ENCODE measurements around the gene ARHGAP10. TPM values are rescaled to one million over a fixed set of nuclear protein-coding genes. Genes with fewer than 3 reads are reported as not detected.

ARHGAP10 gene
- total RNA-seq, 2 donors from 2014 or later, result 41.4 to 46.5 TPM

DNA sequence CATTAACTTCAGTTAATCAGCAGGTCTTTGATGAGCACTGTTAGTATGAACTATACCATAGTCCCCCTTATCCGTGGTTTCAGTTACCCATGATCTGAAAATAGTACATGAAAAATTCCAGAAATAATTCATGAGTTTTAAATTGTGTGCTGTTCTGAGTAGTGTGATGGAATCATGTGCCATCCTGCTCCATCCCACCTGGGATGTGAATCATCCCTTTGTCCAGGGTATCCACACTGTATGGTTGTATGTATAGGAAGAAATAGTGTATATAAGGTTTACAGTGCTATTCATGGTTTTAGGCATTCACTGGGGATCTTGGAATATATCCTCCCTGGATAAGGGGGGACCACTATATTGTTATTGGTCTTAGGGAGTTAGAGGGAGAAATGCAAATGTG lies 24.5 kb downstream of the ARHGAP10 start:
- DNase-seq (no peak), ATAC-seq (no peak)
- intact Hi-C loops (cut with DNase I), result no loop called here

DNA sequence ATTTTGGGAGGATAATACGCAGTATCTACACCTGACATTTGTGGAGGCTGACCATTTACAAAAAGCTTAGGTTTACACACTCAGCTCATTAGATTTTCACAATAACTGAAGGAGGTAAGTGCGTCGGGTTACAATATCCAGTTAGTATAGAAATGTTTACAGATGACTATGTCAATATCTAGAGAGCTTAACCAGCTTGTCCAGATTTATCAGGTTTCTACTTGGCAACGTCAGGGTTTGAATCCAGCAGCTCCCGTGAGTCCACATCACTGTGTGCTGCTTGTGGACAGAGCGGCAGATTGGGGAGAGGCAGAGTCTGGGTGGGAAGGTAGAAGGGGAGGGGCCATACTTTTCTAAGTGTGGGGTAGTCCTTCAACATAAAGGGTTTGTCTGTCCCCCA lies 28.3 kb downstream of the ARHGAP10 start:
- no peak for DNase-seq
- ATAC-seq, result no peak
- intact Hi-C loops (cut with DNase I), result no loop called here

DNA sequence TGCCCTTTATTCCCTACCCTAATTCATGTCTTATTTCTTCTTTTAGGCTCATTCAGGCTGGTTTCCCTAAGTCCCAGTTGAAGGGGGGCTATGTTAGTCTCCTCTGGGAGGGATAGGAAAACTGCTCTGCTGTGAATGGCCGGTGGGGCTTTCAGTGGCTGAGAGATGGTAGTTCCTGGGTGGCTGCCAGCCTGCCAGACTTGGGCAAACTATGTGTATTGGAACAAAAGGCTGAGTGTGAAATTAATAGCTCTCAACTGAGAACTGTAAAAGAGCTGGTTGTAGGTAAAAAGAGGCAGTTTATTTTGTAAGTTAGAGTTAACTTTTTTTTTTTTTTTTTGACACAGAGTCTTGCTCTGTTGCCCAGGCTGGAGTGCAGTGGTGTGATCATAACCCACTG lies 28.8 kb downstream of the ARHGAP10 start:
- intact Hi-C loops (cut with DNase I), result no loop called here
- peak; percentile 28 to 41 for ATAC-seq
- no peak for DNase-seq

DNA sequence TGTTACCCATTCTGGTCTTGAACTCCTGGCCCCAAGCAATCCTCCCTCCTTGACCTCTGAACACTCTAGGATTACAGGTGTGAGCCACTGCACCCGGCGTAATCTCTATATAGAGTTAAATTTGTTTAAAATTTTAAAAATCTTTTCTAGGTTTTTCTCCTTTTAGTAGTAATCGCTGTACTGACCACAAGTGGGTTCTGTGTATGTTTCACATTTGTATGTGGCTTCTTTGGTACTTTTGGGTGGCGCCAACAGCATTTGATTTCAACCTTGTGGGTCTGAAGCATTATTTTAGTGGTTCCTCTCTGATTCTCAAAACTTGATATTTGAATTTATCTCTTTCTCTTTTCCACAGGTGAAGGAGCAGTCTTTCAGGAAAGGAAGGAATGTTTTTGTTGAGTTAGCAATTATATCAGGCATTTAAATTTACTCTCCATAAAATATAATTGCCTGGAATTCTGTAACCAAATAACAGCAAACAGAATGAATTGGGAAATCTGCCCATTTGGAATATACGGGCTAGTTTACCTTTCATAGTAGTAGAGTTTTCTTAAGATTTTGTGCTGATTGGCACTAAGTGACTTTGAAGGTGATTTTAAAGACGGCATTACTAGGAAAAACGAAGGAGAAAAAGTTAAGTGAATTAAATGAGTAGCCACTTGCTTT lies 29.5 kb downstream of the ARHGAP10 start:
- intact Hi-C loops (cut with DNase I), result no loop called here
- ATAC-seq (no peak), DNase-seq (no peak)

DNA sequence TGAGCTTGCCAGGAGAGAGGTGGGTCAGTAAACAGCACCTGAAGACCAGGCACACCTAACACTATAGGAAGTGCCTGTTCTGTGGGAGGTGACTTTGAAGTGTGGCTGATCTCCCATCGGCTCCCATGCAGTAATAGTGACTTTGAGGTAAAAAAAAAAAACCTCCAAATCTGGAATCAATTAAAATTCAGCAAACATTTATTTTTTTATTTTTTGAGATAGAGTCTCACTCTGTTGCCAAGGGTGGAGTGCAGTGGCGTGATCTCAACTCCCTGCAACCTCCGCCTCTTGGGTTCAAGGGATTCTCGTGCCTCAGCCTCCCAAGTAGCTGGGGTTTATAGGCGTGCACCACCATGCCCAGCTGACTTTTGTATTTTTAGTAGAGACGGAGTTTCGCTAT lies 32.4 kb downstream of the ARHGAP10 start:
- DNase-seq (no peak), ATAC-seq (no peak)
- intact Hi-C loops (cut with DNase I), result no loop called here

DNA sequence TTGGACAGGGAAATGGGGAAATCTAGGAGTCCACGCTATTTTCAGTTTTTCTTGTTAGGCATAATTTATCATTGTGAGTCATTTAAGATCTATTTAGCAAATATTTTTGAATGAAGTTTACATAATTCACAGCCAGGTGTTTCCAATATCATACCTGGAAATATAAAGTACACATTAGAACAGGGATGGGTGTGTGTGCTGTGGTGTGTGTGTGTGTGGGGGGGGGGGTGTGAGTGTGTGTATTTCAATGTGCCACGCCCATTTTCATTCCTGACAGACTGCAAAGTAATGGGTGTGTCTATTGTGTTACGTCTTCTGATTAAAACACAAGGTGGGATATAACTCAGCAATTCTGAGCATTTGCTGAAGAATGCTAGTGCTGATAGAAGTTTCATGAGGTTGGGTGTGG lies 33.2 kb downstream of the ARHGAP10 start:
- intact Hi-C loops (cut with DNase I), result no loop called here
- ATAC-seq (no peak), DNase-seq (no peak)

DNA sequence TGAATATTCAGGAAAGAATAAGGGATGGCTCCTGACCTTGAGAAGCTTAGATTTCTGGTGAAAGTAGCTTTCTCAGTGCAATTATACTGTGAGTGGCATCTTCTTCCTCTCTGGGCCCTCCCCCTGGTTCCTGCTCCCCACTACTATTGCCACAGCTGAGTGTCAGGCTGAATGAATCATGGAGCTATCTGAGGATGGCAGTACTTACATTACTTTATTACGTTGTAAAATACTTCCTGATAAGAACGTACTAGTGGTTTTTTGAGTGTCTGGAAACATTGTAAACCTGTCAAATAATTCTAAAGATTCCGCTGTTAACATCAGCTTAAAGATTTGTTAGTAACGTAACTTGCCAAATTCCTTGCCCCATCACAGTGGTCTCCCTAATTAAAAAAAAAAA lies 36.2 kb downstream of the ARHGAP10 start:
- ATAC-seq (peak in 1 of 2 donors; percentile 83), DNase-seq (no peak)
- intact Hi-C loops (cut with DNase I), result no loop called here

DNA sequence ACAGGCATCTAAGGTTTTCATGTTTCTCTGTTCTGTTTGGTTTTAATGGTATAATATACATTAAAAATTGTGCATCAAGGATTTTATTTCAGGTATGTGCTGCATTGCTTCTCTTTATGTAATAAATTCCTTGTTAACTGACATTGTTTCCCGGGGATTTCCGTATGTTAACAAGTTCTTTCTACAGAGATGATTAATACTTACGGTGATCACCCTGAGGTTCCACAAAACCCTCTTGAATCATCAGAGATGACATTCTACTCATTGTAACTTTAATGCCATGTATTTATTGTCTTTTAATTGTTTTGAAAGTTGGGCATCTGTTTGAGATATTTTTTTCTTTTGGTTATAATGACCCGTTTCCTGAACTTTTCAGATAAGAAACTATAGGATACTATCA lies 37.5 kb downstream of the ARHGAP10 start:
- DNase-seq, result no peak
- no peak for ATAC-seq
- intact Hi-C loops (cut with DNase I), result no loop called here

DNA sequence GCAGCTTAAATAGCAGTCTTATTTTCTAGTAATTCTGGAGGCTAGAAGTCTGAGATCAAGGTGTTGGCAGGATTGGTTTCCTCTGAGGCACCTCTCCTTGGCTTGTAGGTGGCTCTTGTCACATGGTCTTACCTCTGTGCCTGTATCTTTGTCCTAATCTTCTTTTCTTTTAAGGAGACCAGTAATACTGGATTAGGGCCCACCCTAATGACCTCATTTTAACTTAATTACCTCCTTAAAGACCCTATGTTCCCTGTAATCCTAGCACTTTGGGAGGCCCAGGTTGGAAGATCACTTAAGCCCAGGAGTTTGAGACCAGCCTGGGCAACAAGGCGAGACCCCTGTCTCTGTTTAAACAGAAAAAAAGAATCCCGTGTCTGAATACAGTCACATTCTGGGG lies 38.9 kb downstream of the ARHGAP10 start:
- ATAC-seq, result no peak
- DNase-seq, result no peak
- intact Hi-C loops (cut with DNase I), result loop anchor here in 1 of 2 donors (10.0 kb wide), 1 partner anchor 64 kb away; no protein-coding TSS in a partner anchor

DNA sequence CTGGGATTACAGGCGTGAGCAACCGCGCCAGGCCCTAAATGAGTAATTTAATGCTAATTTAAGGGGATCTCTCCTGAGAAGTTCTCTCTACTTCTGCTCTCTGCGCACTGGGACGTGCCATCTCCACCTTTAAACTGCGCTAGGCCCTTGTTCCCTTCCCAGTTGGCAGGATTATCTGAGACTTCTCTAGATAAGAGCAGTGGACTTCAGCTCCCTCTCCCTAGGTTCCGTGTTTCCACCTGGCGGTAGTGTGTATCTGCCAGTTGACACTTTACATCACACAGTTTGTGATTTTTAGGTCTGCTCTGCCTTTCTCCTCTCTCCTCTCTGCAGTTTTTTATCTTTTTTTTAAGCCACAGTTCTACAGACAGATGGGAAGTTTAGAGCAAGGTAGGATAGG lies 40.2 kb downstream of the ARHGAP10 start:
- DNase-seq, result no peak
- intact Hi-C loops (cut with DNase I), result loop anchor here in 1 of 2 donors (10.0 kb wide), 1 partner anchor 63 kb away; no protein-coding TSS in a partner anchor
- peak; percentile 20 to 46 for ATAC-seq

DNA sequence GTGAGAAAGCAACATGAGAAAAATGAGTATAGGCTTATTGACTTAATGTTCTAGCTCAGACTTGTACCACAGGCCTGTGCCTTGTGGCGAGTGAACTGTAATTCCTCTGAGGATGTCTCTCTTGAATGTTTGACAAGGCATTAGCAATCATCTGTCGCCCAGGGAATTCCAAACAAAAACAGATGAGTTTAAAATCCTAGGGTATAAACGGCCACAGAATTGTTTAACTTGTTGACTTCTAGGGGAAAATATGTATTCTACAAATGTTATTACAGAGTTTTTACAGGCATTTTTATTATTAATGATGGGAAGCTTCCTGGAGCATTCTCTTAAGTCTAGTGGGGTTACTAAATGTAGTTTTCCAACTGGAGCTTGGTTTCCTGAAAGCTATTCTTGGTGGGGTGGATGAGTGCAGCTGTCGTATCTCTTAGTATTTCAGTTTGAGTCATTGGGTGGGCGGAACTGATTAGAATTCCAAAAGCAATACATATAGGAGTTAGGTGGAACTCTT lies 40.6 kb downstream of the ARHGAP10 start:
- no peak for DNase-seq
- ATAC-seq, result peak; percentile 43 to 66
- intact Hi-C loops (cut with DNase I), result loop anchor here in 1 of 2 donors (10.0 kb wide), 1 partner anchor 62 kb away; no protein-coding TSS in a partner anchor

DNA sequence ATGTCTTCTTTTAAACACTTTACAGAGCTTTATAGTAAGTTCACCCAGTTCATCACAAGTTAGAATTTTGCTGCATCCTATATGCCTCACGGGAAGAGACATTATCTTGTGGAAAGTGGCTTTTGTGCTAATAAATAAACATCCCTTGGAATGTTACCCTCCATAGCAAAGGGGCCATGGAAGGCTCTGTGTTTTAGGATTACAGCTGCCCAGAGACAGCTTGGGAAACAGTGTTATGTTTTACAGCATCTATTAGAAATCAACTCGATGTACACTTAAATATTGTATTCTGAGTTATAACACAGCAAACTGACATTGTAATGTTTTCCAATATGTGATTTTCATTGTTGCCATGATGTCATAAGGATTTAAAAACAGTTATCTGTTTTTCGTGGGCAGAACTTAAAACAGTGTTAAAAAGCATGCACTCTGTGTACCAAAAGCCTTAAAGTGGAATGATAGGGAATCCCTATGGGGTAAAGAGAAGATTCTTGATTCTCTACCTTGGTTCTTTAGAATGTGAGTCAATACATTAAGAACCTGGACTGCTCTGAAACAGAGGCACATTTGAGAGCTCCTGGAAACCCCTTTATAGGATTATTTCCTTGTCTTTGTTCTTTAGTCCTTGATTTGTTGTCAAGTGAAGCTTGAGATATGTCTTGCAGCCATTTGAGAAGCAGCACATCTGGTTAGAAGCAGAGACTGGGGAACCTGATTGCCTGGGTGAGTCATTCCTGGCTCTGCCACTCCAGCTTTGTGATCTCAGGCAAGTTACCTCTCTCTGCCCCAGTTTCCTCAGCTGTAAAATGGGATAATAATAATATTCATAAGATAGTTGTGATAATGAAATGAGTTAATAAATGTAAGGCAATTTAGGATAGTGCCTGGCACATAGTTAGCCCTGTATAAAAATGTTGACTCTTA lies 41.6 kb downstream of the ARHGAP10 start:
- ATAC-seq, result no peak
- intact Hi-C loops (cut with DNase I), result loop anchor here in 1 of 2 donors (10.0 kb wide), 1 partner anchor 61 kb away; no protein-coding TSS in a partner anchor
- no peak for DNase-seq

DNA sequence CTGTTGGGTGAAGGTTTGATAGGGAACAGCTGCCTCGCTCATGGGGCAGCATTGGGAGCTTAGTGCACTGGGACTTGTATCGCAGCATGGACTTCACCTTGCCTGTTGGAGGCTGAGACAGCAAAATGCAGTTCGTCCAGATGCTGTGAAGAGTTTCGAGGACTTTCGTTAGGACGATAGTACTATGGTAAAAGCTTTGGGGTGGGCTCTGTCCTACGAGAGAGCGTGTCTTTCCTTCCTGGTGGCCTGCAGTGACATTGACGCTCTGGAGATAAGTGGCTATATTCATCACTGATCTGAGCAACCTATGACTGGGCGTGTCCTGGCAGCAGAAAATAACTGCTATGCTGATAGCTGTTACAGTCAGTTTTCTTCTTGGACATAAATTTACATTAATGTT lies 44.8 kb downstream of the ARHGAP10 start:
- intact Hi-C loops (cut with DNase I), result loop anchor here in 1 of 2 donors (10.0 kb wide), 1 partner anchor 58 kb away; no protein-coding TSS in a partner anchor
- DNase-seq (no peak), ATAC-seq (no peak)

DNA sequence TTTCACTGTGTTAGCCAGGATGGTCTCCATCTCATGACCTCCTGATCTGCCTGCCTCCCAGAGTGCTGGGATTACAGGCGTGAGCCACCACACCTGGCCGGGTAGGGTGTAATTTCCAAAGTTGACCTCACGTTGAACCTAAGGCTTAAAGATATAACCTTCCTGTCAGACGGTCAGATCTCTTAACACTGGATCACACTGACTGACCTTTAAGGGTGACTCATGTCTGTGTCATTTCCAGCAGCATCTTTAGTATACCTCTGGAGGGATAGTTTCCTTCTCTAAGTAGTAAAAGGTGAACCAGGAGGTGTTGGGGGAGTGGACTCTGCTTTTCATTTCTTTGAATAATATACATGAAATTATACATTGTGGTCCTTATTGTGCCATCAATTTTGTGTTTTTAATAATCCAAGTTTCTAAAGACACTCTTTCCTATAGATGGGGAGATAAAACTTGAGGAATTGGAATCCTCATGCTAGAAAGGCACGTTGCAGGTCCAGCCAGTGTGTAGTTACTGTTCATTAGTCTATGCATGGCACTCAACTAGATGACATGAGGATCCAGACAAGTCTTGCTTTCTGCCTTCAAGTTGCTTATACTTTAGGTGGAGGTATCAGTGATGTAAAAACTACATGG lies 45.7 kb downstream of the ARHGAP10 start:
- intact Hi-C loops (cut with DNase I), result loop anchor here in 1 of 2 donors (10.0 kb wide), 1 partner anchor 57 kb away; no protein-coding TSS in a partner anchor
- ATAC-seq, result no peak
- DNase-seq, result no peak

DNA sequence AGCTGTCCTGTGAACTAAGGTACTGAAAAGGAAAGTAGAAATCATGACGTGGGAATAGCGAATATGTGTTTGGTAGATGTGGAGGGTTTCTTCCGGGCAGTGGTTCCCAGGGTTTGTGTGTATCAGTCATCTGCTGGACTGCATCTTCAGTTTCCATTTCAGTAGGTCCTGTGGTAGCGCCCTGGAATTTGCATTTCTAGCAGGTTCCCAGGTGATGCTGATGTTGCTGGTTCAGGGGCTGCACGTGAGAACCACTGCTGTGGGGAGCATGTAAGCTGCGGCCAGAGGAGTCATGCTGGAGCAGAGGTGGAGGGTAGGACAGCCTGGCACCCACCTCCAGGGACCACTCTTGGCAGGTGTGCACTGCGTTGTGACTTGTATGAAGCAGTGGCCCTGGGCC lies 47.1 kb downstream of the ARHGAP10 start:
- ATAC-seq (no peak), DNase-seq (no peak)
- intact Hi-C loops (cut with DNase I), result loop anchor here in 1 of 2 donors (10.0 kb wide), 1 partner anchor 56 kb away; no protein-coding TSS in a partner anchor

DNA sequence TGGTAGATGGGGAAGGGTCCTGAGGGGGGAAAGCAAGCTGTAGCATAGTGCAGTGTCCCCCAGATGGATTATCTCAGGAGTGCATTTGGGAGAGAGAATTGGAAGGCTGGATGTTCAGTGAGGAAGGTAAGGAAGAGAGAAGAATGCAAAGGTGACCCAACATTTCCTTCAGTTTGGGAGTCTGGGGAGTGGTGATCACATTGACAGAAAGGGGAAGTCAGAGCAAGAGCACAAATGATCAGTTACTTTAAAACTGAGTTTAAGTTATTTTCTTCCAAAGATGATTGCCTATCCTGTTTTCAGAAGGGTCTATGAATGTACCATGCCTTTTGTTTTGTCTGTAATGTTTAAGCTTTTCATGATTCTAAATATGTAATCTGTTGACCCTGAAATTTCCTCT lies 47.6 kb downstream of the ARHGAP10 start:
- intact Hi-C loops (cut with DNase I), result loop anchor here in 1 of 2 donors (10.0 kb wide), 1 partner anchor 55 kb away; no protein-coding TSS in a partner anchor
- no peak for ATAC-seq
- no peak for DNase-seq

DNA sequence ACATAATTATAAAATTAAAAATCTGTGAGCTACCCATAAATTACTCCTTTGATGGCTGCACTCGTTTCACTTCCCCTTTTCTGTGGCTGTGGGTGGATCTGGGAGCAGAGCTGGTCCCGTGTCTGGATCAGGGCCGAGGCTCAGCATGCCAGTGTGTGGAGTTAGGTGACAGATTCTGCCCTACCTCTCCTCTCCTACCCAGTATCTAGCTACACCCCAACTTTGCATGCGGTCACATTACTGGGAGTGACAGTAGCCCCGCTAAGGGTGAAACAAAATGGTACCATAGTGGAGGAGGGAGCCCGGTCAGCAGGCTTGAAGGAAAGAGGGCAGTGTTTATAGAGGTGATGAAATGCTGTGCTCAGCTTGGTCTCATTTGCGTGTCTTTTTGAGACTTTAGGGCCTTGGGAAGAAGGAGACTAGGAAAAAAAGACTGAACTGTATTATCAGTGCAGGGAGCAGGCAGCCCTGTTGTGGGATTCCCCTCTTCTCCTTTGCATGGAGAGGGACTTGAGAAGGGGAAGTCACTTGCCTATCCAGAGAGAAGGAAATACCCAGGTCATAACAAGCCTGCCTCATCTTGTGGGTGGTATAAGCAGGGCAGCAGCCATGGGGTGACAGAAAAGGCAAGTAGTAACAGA lies 48.4 kb downstream of the ARHGAP10 start:
- DNase-seq, result no peak
- intact Hi-C loops (cut with DNase I), result no loop called here
- ATAC-seq, result peak; percentile 32 to 71

DNA sequence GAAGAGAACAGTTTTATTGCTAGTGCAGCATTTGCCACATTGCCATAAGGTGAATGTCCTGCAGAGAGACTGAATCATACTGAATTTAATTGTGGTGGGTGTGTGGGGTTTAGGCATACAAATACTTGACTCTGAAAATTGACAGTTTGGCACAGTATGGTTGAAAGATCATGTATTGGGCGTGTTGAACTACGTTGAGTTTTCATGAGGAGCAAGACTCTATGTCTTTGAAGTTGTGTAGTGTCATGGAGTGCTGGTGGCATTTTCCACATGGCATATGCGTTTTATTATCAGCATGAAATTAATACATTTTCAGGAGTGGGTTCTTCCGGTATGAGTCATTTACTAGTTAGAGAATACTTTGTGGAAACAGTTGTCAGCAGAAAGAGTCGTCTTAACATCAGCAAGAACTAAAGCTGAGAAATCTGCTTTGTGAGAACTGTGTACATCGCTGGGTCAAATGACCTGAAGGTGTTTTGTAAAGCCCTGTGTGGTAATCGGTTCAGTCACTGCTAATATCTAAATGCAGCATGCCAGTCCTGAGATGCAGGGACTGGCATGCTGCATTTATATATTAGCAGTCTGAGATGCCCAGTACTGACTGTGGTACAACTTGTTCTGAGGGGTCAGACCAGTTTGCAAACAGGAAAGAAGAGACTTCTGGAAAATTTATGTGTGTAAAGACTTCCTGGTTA lies 50.3 kb downstream of the ARHGAP10 start:
- DNase-seq (no peak), ATAC-seq (peak in 1 of 2 donors; percentile 14)
- intact Hi-C loops (cut with DNase I), result no loop called here

Measured in left cardiac atrium (tissue), 4 donors.